GM21717 (cell line): ENCODE results near the gene BLOC1S3.

ENCODE experiments used
- ATAC-seq: cut with Tn5 transposase; IDR thresholded peaks from one replicate; pipeline ENCODE4 v1.9.1; 2021; ENCODE audit warnings: mild to moderate bottlenecking, moderate library complexity; ENCODE audit not compliant: unreplicated experiment

The BLOC1S3 gene

DNA sequence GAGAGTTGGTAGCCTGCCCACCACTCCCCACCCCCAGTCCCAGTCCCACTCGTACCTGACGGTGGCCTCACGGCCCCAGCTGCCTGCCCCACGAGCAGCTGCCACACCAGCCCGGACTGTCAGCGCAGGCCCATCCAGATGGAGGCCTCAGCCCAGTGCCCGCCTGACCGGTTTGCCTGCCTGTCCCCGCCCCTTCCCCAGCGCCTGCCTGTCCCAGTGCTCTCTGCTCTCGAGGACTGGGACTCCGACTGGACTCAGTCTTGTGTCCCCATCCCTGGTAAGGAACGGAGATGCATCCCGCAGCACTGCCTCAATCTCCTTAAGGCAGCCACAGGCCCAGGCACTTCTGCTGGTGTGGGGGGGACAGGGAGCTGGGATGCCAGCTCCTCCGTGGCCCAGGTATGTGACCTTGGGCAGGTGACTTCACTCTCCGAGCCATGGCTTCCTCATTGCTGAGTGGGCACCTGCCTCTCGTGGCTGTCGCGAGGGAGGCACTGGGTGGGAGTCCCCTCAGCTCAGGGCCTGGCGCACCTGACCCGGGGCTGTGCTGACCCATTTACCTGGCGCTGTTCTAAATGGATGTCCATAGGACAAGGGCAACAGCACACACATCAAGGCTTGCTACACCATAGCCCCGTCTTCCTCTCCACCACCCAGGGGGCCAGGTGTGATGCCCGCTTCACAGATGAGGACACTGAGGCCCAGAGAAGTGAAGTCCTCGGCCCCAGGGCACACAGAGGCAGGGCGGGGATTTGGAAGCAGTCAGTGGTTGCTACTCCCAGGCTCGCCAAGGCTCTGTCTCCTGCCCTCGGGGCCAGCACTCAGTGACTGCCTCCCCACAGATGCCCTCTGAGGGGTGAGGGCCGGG, 17.5 kb upstream of the BLOC1S3 start, which contains the start of gene NKPD1:
NKPD1 (minus strand) TSS at position 113 of the 868 bp plus-strand sequence. CDS start 832 bp downstream, outside the sequence.
- ATAC-seq = no peak

DNA sequence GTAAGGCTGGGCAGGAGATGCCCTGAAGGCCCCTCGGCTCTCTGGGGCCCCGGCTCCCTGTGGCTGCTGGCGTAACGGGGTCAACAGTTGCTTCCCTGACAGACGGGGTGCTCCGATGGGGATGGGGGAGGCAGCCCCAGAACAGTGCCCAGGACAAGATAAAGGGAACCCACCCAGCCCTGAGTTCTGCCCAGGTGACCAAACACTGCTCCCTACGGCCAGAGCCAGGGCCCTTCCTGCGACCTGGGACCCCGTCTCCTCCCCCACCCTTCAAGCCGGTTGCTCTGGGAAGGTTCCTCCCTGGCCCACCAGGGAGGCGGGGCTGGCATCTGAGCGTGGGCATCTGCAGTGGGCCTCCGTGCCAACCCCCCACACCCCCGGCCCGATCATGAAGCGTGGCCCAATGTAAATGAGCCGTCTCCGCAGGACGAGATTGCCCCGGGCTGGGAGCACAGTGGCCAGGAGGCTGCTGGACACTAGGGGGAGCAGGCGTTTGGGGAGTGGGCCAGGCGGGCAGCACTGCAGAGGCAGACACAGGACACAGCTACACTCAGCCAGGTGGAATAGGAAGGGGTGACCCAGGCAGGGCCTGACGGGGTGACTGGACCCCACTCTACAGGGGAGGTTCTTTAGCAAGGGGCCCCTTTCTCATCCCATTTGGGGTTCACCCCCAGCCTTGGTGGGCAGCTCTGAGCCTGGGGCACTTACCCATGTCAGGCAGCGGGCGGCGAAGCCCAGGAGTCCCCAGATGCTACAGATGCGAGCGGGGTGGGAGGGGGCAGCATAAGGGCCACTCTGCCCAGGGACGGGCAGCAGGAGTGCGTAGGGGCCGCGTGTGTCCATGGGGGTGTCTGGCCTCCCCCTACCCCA, 16.6 kb upstream of the BLOC1S3 start:
- ATAC-seq = no peak

- no peak for ATAC-seq
These were observed 15.9 kb upstream of the BLOC1S3 start for GRCh38 chr19:45162608-45163143.

DNA sequence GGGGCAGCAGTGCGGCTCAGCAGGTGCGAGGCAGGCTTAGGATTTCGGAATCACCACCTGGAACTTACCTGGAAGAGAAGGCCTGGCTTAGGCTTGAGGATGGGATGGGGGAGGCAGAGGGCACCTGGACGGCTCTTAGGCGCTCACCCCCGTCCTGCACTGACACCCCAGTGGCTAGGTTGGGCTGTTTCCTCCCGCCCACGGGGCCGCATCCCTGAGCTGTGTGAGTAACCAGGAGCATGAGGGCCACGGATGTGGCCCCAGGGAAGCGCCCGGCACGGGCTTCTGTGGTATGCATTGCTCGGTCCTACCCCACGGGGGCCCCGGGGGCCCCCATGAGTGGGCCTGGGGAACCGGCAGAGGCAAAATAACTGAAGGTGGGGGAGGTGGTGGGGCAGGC, 15.4 kb upstream of the BLOC1S3 start:
- ATAC-seq = no peak

DNA sequence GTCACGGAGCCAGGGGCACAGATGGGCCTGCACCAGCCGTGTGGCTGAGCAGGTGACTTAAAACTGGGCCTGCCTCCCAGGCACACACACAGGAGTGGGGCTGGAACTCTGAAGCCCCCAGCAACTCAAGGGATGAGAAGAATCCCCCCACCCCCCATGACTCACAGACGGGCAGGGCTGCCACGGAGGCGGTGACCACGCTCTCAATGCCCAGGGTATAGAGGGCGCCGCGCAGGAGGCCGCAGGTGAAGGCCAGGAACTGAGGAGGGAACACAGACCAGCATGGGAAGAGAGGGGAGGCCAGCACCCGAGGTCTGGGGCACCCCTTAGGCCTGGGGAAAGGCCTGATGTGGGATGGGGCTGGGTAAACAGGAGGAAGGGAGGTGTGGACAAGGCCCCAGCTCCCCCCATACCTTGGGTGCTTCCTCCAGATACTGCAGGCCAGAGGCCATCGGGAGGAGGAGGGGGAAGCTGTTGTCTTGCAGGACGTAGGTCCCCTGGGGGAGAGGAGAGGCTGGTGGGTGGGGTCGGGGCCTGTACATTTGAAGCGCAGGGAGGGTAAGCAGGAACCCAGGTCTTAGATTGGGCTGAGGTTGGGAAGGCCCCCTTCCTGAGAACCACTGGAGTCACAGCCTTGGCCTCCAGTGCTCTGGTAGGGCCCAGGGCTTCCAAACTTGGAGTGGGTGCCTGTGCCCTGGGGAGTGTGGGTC, 14.7 kb upstream of the BLOC1S3 start:
- ATAC-seq = no peak

DNA sequence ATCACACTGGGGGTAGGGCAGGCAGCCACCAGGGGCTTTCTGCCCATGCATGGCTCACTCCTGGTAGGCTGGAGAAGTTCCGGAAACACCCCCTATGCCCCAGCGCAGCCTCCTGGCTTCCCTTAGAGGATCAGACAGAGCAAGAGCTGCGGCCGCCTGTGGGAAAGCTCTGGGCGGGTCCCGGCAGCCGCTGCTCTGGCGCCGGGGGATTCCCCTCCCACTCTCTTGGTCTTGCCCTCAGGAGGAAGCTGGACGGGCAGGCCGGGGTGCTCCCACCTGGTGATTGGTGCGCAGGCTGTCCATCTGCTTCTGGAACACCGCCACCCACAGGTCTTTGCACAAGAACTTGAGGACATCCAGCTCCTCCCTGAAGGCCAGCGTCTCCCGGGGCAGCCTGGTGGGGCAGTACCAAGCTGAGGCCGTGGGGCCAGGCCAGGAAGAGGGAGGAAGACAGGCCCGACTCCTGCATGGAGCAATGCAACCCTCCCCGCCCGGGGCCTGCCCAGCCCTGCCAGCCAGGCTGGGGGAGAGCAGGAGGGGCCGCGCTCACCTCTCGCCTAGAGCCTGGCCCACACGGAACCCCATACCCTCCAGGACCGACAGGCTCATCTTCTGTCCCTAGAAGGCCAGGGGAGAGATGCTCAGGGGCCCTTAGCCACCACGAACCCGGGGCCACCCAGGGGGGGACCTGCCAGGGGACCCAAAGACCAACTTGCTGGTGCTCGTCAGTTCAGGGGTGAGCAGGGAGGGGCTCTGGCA, 13.8 kb upstream of the BLOC1S3 start:
- peak; percentile 56 for ATAC-seq

DNA sequence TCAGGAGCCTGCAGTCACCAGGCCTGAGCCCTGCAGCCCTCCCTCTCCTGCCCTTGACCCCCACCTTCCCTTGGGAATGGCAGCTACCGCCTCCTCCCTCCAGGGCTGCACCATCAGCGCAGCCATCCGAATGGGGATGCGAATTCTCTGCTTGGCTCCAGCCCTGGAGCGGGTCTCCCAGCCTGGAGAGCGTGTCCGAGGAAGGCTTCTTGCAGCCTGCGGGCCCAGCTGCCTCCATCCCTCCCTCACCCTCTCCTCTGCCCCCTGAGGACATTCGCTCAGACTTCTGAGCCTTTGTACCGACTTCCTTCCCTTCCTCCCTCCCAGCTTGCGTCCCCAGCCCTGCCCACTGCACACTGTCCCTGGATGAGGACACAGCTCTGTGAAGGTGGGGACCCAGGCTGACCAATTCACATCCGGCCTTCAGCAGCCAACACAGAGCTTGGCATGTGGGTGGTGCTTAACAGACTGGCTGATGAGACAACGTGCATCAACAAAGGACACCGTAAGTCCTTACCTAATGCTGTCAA, 11.8 kb upstream of the BLOC1S3 start:
- ATAC-seq = no peak

DNA sequence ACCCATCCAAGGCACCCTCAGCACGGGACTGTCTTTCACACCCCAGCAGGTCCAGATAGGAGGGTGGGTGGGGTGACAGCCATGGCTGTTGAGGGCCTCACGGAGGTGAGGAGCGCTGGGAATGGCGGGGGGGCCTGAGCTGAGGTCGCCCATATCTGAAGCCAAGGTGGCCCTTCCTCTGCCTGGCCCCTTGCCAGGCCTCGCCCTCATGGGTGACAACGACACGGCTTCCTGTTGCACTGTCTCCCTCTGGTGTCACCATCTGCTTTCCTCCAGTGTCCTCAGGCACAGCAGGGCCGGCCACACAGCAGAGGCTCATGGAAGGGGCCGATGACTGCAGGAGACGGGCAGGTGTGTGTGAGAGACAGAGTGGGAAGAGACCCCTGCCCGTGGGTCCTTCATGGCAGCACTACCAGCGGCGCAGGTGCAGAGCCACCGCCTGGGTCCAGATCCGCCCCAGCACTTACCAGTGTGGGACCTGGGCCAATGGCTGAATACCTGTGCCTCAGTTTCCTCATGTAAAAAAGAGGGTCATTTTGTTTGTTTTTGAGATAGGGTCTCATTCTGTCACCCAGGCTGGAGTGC, 9.7 kb upstream of the BLOC1S3 start:
- no peak for ATAC-seq

DNA sequence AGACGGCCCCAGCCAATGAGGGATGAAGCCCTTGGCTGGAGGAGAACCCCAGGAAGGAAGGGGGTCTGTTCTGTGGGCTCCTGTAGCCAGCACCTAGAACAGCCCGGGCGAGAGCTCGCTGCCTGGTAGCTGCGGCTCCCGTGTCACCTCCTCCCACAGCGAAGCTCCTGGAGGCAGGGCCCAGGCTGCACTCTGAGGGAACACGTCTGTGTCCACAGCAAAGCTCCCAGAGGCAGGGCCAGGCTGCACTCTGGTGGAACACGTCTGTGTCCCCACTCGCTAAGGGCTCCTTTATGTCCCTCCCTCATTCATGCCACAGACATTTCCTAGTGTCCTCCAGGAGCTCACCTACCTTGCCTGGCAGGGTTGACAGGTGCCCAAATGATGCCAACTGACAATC, 9.0 kb upstream of the BLOC1S3 start:
- ATAC-seq = no peak

DNA sequence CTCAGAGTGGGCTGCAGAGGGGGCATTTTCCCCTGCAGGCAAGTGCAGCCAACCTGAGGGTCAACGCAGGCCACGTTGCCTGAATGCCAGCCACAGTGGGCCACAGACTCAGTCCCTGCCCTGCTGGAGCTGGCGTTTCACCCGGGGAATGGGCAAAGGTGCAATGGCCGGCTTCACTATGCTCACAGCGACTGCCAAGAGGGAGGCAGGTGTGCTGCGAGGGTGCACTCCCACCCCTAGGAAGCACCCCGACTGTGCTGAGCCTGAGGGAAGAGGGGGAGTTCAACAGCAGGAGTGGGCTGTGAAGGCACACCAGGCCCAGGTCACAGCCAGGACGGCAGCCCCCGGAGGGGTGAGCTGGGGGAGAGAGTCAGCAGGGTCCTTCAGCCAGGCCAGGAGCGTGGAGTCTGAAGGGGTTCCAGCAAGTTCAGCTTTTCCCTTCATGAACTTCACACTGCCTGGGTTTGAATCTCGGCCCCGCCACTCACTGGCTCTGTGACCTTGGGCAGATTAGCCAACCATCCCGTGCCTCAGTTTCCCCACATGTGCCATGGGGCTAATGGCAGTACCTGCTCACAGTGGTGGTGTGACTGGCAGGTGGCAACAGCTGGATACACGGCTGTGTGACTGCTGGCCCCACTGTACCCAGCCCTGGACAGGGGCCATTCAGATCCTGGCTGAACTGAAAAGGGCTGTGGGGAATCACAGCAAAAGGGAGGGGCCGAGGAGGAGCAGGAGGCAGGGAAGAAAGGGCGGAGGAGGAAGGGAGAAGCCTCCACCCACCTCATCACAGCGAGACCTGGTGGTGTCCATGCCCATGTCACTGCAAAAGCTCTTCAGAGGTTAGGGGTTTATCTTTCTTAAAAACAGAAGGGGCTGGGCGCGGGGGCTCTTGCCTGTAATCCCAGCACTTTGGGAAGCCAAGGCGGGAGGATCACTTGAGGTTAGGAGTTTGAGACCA, 8.2 kb upstream of the BLOC1S3 start:
- no peak for ATAC-seq

- ATAC-seq = no peak
These were observed 7.4 kb upstream of the BLOC1S3 start for GRCh38 chr19:45171211-45171623.

- no peak for ATAC-seq
These were observed 6.4 kb upstream of the BLOC1S3 start for GRCh38 chr19:45172173-45172572.

- no peak for ATAC-seq
These were observed 5.9 kb upstream of the BLOC1S3 start for GRCh38 chr19:45172611-45173208.

GRCh38 chr19:45173816-45174215, 4.8 kb upstream of the BLOC1S3 start:
- no peak for ATAC-seq

DNA sequence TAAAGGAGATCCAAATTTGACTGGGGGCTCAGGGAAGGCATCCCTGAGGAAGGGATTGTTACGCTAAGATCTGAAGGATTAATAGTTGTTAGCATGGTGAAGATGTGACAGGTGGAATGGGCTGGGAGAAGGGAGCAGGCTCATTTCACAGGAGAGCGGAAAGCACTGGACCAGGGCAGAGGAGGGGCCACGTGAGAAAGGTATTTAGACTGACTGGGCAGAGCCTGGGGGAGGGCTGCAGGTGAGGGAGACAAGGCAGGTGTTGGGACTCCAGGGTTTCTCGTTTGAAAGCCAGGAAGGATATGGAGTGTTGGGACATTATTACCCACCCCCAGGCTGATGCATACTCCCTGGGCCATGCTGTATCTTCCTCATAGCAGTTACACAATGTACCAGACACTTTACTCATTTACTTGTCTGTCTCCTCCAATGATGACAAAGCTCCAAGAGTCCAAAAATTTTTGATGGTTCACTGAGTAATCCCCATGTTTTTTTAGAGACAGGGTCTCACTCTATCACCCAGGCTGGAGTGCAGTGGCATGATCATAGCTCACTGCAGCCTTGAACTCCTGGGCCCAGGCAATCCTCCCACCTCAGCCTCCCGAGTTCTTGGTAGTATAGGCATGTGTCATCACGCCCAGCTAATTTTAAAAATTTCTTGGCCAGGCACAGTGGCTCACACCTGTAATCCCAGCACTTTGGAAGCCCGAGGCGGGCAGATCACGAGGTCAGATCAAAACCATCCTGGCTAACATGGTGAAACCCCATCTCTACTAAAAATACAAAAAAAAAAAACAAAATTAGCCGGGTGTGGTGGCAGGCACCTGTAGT, 2.9 kb upstream of the BLOC1S3 start:
- no peak for ATAC-seq

- ATAC-seq = no peak
These were observed 745 bp upstream of the BLOC1S3 start, which contains the start of gene TRAPPC6A for GRCh38 chr19:45177817-45178261. Gene TRAPPC6A, minus strand, starts transcription at chr19:45178237. Its CDS starts 19 bp downstream, at chr19:45178218.
